Ureter (tissue), 1 donor: ENCODE results near the gene MYG1. TPM values are rescaled to one million over a fixed set of nuclear protein-coding genes. Genes with fewer than 3 reads are reported as not detected.
A peak's percentile ranks its signal among the peaks of the same experiment; 100 is the strongest.

Experiments
- DNase-seq: peaks from one replicate; pipeline ENCODE4 v3.0.0-alpha.2; 2020; ENCODE audit warnings: low spot score
- total RNA-seq: library from RNA; stranded (reverse); gene quantifications from one replicate; pipeline ENCODE4 v1.2.4, GENCODE V29; 2023
- donor health status: DM: yes; HTN: yes; CAD: no.

Gene MYG1
- 50.0 TPM for total RNA-seq

GRCh38 chr12:53299454-53300180 lies at the start of gene MYG1:
TSS of gene MYG1 (plus strand) at chr12:53299695. CDS start at chr12:53299738, 43 bp downstream.
- DNase-seq = peak; percentile 89

- DNase-seq = peak; percentile 84
Measured at GRCh38 chr12:53251477-53252348, 47.8 kb upstream of the MYG1 start.

GRCh38 chr12:53252349-53252916 lies 47.1 kb upstream of the MYG1 start:
- DNase-seq = peak; percentile 84

- DNase-seq = no peak
Measured at GRCh38 chr12:53253298-53253697, 46.2 kb upstream of the MYG1 start.

- no peak for DNase-seq
Measured at GRCh38 chr12:53254816-53255545, 44.5 kb upstream of the MYG1 start.

GRCh38 chr12:53255996-53256395 lies 43.5 kb upstream of the MYG1 start:
- no peak for DNase-seq

GRCh38 chr12:53258541-53259539 lies 40.7 kb upstream of the MYG1 start:
- DNase-seq = no peak

- DNase-seq = no peak
Measured at GRCh38 chr12:53259891-53260290, 39.6 kb upstream of the MYG1 start.

GRCh38 chr12:53265783-53266182 lies 33.7 kb upstream of the MYG1 start:
- DNase-seq = no peak

- DNase-seq = no peak
Measured at GRCh38 chr12:53267306-53267998, 32.0 kb upstream of the MYG1 start.

- DNase-seq = no peak
Measured at GRCh38 chr12:53267999-53268629, 31.4 kb upstream of the MYG1 start, which contains the start of gene ESPL1. TSS of gene ESPL1 (plus strand) at chr12:53268299. CDS start at chr12:53268767, 468 bp downstream.

GRCh38 chr12:53268630-53269562 lies 30.6 kb upstream of the MYG1 start:
- no peak for DNase-seq

GRCh38 chr12:53274445-53274844 lies 25.1 kb upstream of the MYG1 start:
- no peak for DNase-seq

- no peak for DNase-seq
Measured at GRCh38 chr12:53276511-53276910, 23.0 kb upstream of the MYG1 start.

- no peak for DNase-seq
Measured at GRCh38 chr12:53277981-53278380, 21.5 kb upstream of the MYG1 start.

- no peak for DNase-seq
Measured at GRCh38 chr12:53279283-53279869, 20.1 kb upstream of the MYG1 start.

GRCh38 chr12:53279888-53280498 lies 19.5 kb upstream of the MYG1 start:
- no peak for DNase-seq
